Measurements from ENCODE around the gene GAL.

The GAL gene

DNA sequence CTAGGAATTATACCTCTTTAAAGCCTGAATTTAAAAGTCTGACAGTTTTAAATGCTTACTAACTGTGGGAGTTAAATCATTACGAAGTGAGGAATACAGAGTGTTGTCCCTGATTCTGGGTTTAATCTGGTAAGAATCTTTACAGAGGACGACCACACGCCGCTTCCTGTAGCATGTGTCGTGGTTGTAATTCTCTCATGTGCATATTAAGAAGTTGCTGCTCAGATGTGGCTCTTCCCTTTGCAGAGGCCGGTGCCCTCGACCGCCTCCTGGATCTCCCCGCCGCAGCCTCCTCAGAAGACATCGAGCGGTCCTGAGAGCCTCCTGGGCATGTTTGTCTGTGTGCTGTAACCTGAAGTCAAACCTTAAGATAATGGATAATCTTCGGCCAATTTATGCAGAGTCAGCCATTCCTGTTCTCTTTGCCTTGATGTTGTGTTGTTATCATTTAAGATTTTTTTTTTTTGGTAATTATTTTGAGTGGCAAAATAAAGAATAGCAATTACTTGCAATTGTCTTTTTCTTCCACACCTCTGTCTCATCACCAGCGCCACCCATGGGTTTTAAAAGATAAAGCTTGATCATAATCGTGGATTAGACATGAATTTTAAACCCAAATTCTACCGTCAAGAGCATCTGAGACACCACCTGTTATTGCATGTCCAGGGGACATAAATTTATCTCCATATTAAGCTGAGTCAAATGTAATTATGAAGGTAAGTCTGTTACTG is 6.5 kb downstream of the GAL start:
- no peak overlapping the region for H2BK15ac ChIP-seq (ENCODE audit: low read length)
- no peak overlapping the region for H3K4me2 ChIP-seq (ENCODE audit: insufficient read depth, low read length, poor library complexity, severe bottlenecking)
- no peaks in the 10 kb centered on the region for H3K79me1 ChIP-seq (ENCODE audit: low read depth, low read length)
- no peak overlapping the region for H3K23ac ChIP-seq (ENCODE audit: low read depth, low read length, poor library complexity)
- no peak overlapping the region for H4K8ac ChIP-seq (ENCODE audit: low read depth, low read length)
- H3K27ac ChIP-seq (replicated peaks; ENCODE audit: low read length) = no peak overlapping the region
- peaks cover 0 to 62% (median 17%) of the 10 kb centered on the region in 3 experiments for H3K27me3 ChIP-seq (ENCODE audit: control insufficient read depth in 3 of 3, insufficient read depth in 3 of 3, low read depth in 1 of 3, low read length in 3 of 3)
- H2BK12ac ChIP-seq (ENCODE audit: low read length) = no peak overlapping the region
- no peak overlapping the region for H3K4me3 ChIP-seq (ENCODE audit: low read length in 2 of 2)
- H3K14ac ChIP-seq (ENCODE audit: low read length) = no peak overlapping the region
- H3K9ac ChIP-seq (ENCODE audit: low read depth, low read length, poor library complexity) = no peak overlapping the region
- H3K36me3 ChIP-seq (replicated peaks in 1 of 2; ENCODE audit: control insufficient read depth in 2 of 2, insufficient read depth in 2 of 2, low read length in 2 of 2) = no peaks in the 10 kb centered on the region
- H2AK5ac ChIP-seq (ENCODE audit: low read depth, low read length) = no peak overlapping the region
- no peaks in the 10 kb centered on the region for H3K9me3 ChIP-seq (replicated peaks in 1 of 2; ENCODE audit: control insufficient read depth in 2 of 2, insufficient read depth in 1 of 2, low read depth in 1 of 2, low read length in 2 of 2)
- DNase-seq (ENCODE audit: low spot score) = no peak
- no peak overlapping the region for H2BK120ac ChIP-seq (ENCODE audit: low read depth, low read length)
- no peak overlapping the region for H4K91ac ChIP-seq (ENCODE audit: low read depth, low read length, poor library complexity)
- no peak overlapping the region for H3K18ac ChIP-seq (ENCODE audit: low read length)
- no CpG with 5 or more reads among the region's 16 CpGs for WGBS, 2 donors (ENCODE audit: extremely low coverage in 2 of 2, insufficient read length in 2 of 2, insufficient replicate concordance in 1 of 2)
- H2BK5ac ChIP-seq (ENCODE audit: low read length) = no peak overlapping the region
- H3K4ac ChIP-seq (ENCODE audit: low read length) = no peak overlapping the region
- peaks cover 0 to 2% of the 10 kb centered on the region in 2 donors for H3K4me1 ChIP-seq (ENCODE audit: control insufficient read depth in 2 of 2, insufficient read depth in 1 of 2, low read depth in 1 of 2, low read length in 2 of 2)
- H2AFZ ChIP-seq (ENCODE audit: low read length) = no peak overlapping the region

DNA sequence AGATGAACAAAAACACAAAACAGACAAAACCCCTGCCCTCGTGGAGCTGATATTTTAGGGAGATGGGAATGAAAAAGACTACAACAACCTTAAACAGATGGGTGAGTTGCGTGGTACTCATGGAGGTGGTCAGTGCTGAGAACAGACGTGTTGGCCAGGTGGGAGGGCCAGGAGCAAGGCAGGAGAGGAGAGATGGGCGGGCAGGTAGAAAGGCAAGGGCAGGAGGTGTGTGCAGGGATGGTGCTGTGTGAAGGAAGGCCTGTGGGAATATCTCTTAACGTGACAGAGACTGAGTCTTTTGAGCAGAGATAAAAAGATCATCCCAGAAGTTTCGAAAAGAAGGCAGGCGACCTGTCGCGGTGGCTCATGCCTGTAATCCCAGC is 7.0 kb downstream of the GAL start:
- Histone ChIP-seq H3K79me1 (ENCODE audit: low read depth, low read length) (no peaks in the 10 kb centered on the region), H3K9me3 (replicated peaks in 1 of 2; ENCODE audit: control insufficient read depth in 2 of 2, insufficient read depth in 1 of 2, low read depth in 1 of 2, low read length in 2 of 2) (no peaks in the 10 kb centered on the region), H4K91ac (ENCODE audit: low read depth, low read length, poor library complexity) (no peak overlapping the region), H3K27me3 (ENCODE audit: control insufficient read depth in 3 of 3, insufficient read depth in 3 of 3, low read depth in 1 of 3, low read length in 3 of 3) (peaks cover 0 to 56% (median 11%) of the 10 kb centered on the region in 3 experiments), H3K23ac (ENCODE audit: low read depth, low read length, poor library complexity) (no peak overlapping the region), H3K4ac (ENCODE audit: low read length) (no peak overlapping the region), H2AK5ac (ENCODE audit: low read depth, low read length) (no peak overlapping the region), H3K4me1 (ENCODE audit: control insufficient read depth in 2 of 2, insufficient read depth in 1 of 2, low read depth in 1 of 2, low read length in 2 of 2) (peaks cover 0 to 2% of the 10 kb centered on the region in 2 donors), H2BK15ac (ENCODE audit: low read length) (no peak overlapping the region), H3K36me3 (replicated peaks in 1 of 2; ENCODE audit: control insufficient read depth in 2 of 2, insufficient read depth in 2 of 2, low read length in 2 of 2) (no peaks in the 10 kb centered on the region), H3K27ac (replicated peaks; ENCODE audit: low read length) (no peak overlapping the region), H3K9ac (ENCODE audit: low read depth, low read length, poor library complexity) (no peak overlapping the region), H3K4me3 (ENCODE audit: low read length in 2 of 2) (no peak overlapping the region), H3K18ac (ENCODE audit: low read length) (no peak overlapping the region), H3K14ac (ENCODE audit: low read length) (no peak overlapping the region), H2BK12ac (ENCODE audit: low read length) (no peak overlapping the region), H4K8ac (ENCODE audit: low read depth, low read length) (no peak overlapping the region), H2BK5ac (ENCODE audit: low read length) (no peak overlapping the region), H2AFZ (ENCODE audit: low read length) (no peak overlapping the region), H3K4me2 (ENCODE audit: insufficient read depth, low read length, poor library complexity, severe bottlenecking) (no peak overlapping the region), H2BK120ac (ENCODE audit: low read depth, low read length) (no peak overlapping the region)
- no peak for DNase-seq (ENCODE audit: low spot score)
- WGBS, 2 donors (ENCODE audit: extremely low coverage in 2 of 2, insufficient read length in 2 of 2, insufficient replicate concordance in 1 of 2) = no CpG with 5 or more reads among the region's 9 CpGs

- Histone ChIP-seq H3K18ac (ENCODE audit: low read length) (no peak overlapping the region), H3K27ac (replicated peaks; ENCODE audit: low read length) (no peak overlapping the region), H4K8ac (ENCODE audit: low read depth, low read length) (no peak overlapping the region), H3K9ac (ENCODE audit: low read depth, low read length, poor library complexity) (no peak overlapping the region), H3K36me3 (replicated peaks in 1 of 2; ENCODE audit: control insufficient read depth in 2 of 2, insufficient read depth in 2 of 2, low read length in 2 of 2) (no peaks in the 10 kb centered on the region), H3K27me3 (ENCODE audit: control insufficient read depth in 3 of 3, insufficient read depth in 3 of 3, low read depth in 1 of 3, low read length in 3 of 3) (peaks cover 0 to 49% (median 4%) of the 10 kb centered on the region in 3 experiments), H2BK120ac (ENCODE audit: low read depth, low read length) (no peak overlapping the region), H3K23ac (ENCODE audit: low read depth, low read length, poor library complexity) (peak overlapping the region; percentile 92), H3K79me1 (ENCODE audit: low read depth, low read length) (no peaks in the 10 kb centered on the region), H2BK5ac (ENCODE audit: low read length) (no peak overlapping the region), H3K14ac (ENCODE audit: low read length) (no peak overlapping the region), H3K9me3 (replicated peaks in 1 of 2; ENCODE audit: control insufficient read depth in 2 of 2, insufficient read depth in 1 of 2, low read depth in 1 of 2, low read length in 2 of 2) (no peaks in the 10 kb centered on the region), H3K4ac (ENCODE audit: low read length) (no peak overlapping the region), H2BK15ac (ENCODE audit: low read length) (no peak overlapping the region), H2BK12ac (ENCODE audit: low read length) (no peak overlapping the region), H3K4me2 (ENCODE audit: insufficient read depth, low read length, poor library complexity, severe bottlenecking) (no peak overlapping the region), H3K4me1 (ENCODE audit: control insufficient read depth in 2 of 2, insufficient read depth in 1 of 2, low read depth in 1 of 2, low read length in 2 of 2) (peaks cover 0 to 2% of the 10 kb centered on the region in 2 donors), H2AK5ac (ENCODE audit: low read depth, low read length) (no peak overlapping the region), H4K91ac (ENCODE audit: low read depth, low read length, poor library complexity) (no peak overlapping the region), H2AFZ (ENCODE audit: low read length) (no peak overlapping the region), H3K4me3 (ENCODE audit: low read length in 2 of 2) (no peak overlapping the region)
- no peak for DNase-seq (ENCODE audit: low spot score)
- WGBS, 2 donors (ENCODE audit: extremely low coverage in 2 of 2, insufficient read length in 2 of 2, insufficient replicate concordance in 1 of 2) = no CpG with 5 or more reads among the region's 10 CpGs
Measured at GRCh38 chr11:68692115-68692514, 7.8 kb downstream of the GAL start.

DNA sequence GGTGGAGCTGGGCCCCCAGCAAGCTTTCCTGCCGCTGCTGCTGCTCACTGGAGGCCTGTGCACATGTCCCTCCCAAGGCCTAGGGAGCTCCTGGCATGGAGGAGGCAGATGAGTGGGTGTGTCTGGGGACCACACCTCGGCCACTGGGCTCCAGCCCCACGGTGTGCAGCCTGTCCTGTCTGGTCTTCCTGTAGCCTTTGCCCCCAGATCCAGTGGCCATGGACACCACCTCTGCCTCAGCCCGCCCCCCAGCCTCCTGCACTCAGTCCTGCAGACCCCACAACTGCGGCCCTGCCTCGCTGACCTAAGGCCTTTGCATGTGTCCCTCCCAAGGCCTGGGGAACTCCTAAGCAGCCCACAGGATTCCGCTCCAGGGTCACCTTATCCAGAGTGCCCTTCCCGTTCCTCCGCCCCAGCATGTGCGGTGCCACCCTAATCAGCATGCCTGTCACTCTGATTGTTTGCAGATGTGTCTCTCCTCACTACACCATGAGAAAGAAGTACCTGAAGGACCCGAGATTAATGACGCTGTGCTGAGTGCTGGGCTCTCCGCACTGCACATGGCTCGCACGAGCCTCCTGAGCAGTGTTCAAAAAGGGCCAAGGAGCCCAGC is 8.6 kb downstream of the GAL start:
- H3K9me3 ChIP-seq (replicated peaks in 1 of 2; ENCODE audit: control insufficient read depth in 2 of 2, insufficient read depth in 1 of 2, low read depth in 1 of 2, low read length in 2 of 2) = no peaks in the 10 kb centered on the region
- H2AFZ ChIP-seq (ENCODE audit: low read length) = no peak overlapping the region
- H3K4me3 ChIP-seq (ENCODE audit: low read length in 2 of 2) = no peak overlapping the region
- H2BK5ac ChIP-seq (ENCODE audit: low read length) = no peak overlapping the region
- peak overlapping the region; percentile 13 for H3K18ac ChIP-seq (ENCODE audit: low read length)
- no peak for DNase-seq (ENCODE audit: low spot score)
- H3K27ac ChIP-seq (replicated peaks; ENCODE audit: low read length) = no peak overlapping the region
- H3K27me3 ChIP-seq (ENCODE audit: control insufficient read depth in 3 of 3, insufficient read depth in 3 of 3, low read depth in 1 of 3, low read length in 3 of 3) = peaks cover 0 to 40% (median 0%) of the 10 kb centered on the region in 3 experiments
- H2BK15ac ChIP-seq (ENCODE audit: low read length) = peak overlapping the region; percentile 78
- peak overlapping the region; percentile 85 for H2AK5ac ChIP-seq (ENCODE audit: low read depth, low read length)
- no peak overlapping the region for H3K14ac ChIP-seq (ENCODE audit: low read length)
- no peak overlapping the region for H2BK120ac ChIP-seq (ENCODE audit: low read depth, low read length)
- no CpG with 5 or more reads among the region's 15 CpGs for WGBS, 2 donors (ENCODE audit: extremely low coverage in 2 of 2, insufficient read length in 2 of 2, insufficient replicate concordance in 1 of 2)
- H3K79me1 ChIP-seq (ENCODE audit: low read depth, low read length) = no peaks in the 10 kb centered on the region
- no peak overlapping the region for H4K91ac ChIP-seq (ENCODE audit: low read depth, low read length, poor library complexity)
- H4K8ac ChIP-seq (ENCODE audit: low read depth, low read length) = peak overlapping the region; percentile 26
- no peak overlapping the region for H3K4ac ChIP-seq (ENCODE audit: low read length)
- no peak overlapping the region for H3K9ac ChIP-seq (ENCODE audit: low read depth, low read length, poor library complexity)
- no peak overlapping the region for H3K4me2 ChIP-seq (ENCODE audit: insufficient read depth, low read length, poor library complexity, severe bottlenecking)
- peak overlapping the region; percentile 10 for H3K23ac ChIP-seq (ENCODE audit: low read depth, low read length, poor library complexity)
- peaks cover 0 to 2% of the 10 kb centered on the region in 2 donors for H3K4me1 ChIP-seq (ENCODE audit: control insufficient read depth in 2 of 2, insufficient read depth in 1 of 2, low read depth in 1 of 2, low read length in 2 of 2)
- peak overlapping the region; percentile 49 for H2BK12ac ChIP-seq (ENCODE audit: low read length)
- H3K36me3 ChIP-seq (replicated peaks in 1 of 2; ENCODE audit: control insufficient read depth in 2 of 2, insufficient read depth in 2 of 2, low read length in 2 of 2) = no peaks in the 10 kb centered on the region
